Vagina (tissue), 2 donors: ENCODE measurements around the gene RICTOR. TPM values are rescaled to one million over a fixed set of nuclear protein-coding genes. Genes with fewer than 3 reads are reported as not detected.

Source experiments
- DNase-seq, 2 donors: peaks; one replicate each; pipeline ENCODE4 v3.0.0-alpha.2; 2017; ENCODE audit errors: extremely low spot score in 2 of 2
- H3K27ac ChIP-seq: fragments of 200-600 bp; sonication (generic); one replicate; pipeline ENCODE4 v1.5.1; 2019
- H3K27me3 ChIP-seq: fragments of 200-600 bp; sonication (generic); one replicate; pipeline ENCODE4 v1.5.1; 2019
- H3K36me3 ChIP-seq, 2 donors: fragments of 200-600 bp; sonication (generic); one replicate each; pipeline ENCODE4 v1.5.1; 2017 to 2019
- H3K4me1 ChIP-seq: fragments of 200-600 bp; sonication (generic); one replicate; pipeline ENCODE4 v1.5.1; 2019
- H3K4me3 ChIP-seq, 2 donors: fragments of 200-600 bp; sonication (generic); 1 replicate in 1 of 2; 2 replicates in 1 of 2; pipeline ENCODE4 v1.5.1; 2016 to 2019
- H3K9me3 ChIP-seq: fragments of 200-600 bp; sonication (generic); one replicate; pipeline ENCODE4 v1.5.1; 2019
- CTCF ChIP-seq, 3 experiments: fragments of 450-650 bp in 2 of 3; fragments of 200-600 bp in 1 of 3; sonication (generic) in 1 of 3; IDR thresholded peaks; one replicate each; pipeline ENCODE4 v1.5.1; 2017 to 2019; ENCODE audit warnings: antibody characterized with exemption in 3 of 3, mild to moderate bottlenecking in 2 of 3, moderate library complexity in 2 of 3
- POLR2A ChIP-seq, 2 donors: fragments of 450-650 bp; IDR thresholded peaks; one replicate each; pipeline ENCODE4 v1.6.1; 2017; ENCODE audit warnings: antibody characterized with exemption in 2 of 2, mild to moderate bottlenecking in 2 of 2, moderate library complexity in 2 of 2
- POLR2AphosphoS5 ChIP-seq, 2 donors: sonication (generic); formaldehyde crosslinking; IDR thresholded peaks; one replicate each; pipeline ENCODE4 v1.9.0; 2017; ENCODE audit warnings: antibody characterized with exemption in 2 of 2, mild to moderate bottlenecking in 2 of 2, low read depth in 1 of 2; ENCODE audit not compliant: insufficient read depth in 1 of 2
- intact Hi-C: fragments of 100-400 bp; cut with DNase I; formaldehyde crosslinking; loops from one replicate; pipeline ENCODE4 v1.15.1; 2023
- total RNA-seq: library from RNA; depleted of rRNA; stranded (reverse); fragments of >200 nt; gene quantifications from one replicate; pipeline ENCODE4 v1.2.3, GENCODE V29; 2016

The RICTOR gene
- total RNA-seq, 1 donor from 2014 or later = 39.3 TPM

- TF ChIP-seq POLR2A (IDR thresholded peaks at IDR 0.05) (no peak), CTCF (IDR thresholded peaks at IDR 0.05) (no peak)
- H3K9me3 ChIP-seq = no peaks in the 10 kb centered on the region
- no peaks in the 10 kb centered on the region for H3K4me1 ChIP-seq
- H3K27me3 ChIP-seq = no peaks in the 10 kb centered on the region
- intact Hi-C loops = no loop called here
- H3K36me3 ChIP-seq = no peaks in the 10 kb centered on the region
- DNase-seq = no peak
- H3K27ac ChIP-seq = no peak overlapping the region
- H3K4me3 ChIP-seq = no peak overlapping the region
These were observed 45.3 kb upstream of the RICTOR start for GRCh38 chr5:39119404-39120051.

- Histone ChIP-seq H3K36me3 (no peaks in the 10 kb centered on the region), H3K4me1 (no peaks in the 10 kb centered on the region), H3K9me3 (no peaks in the 10 kb centered on the region), H3K27me3 (no peaks in the 10 kb centered on the region), H3K4me3 (no peak overlapping the region), H3K27ac (no peak overlapping the region)
- TF ChIP-seq POLR2A (IDR thresholded peaks at IDR 0.05) (no peak), CTCF (IDR thresholded peaks at IDR 0.05) (no peak), POLR2AphosphoS5 (IDR thresholded peaks at IDR 0.05; ENCODE audit: insufficient read depth in 1 of 2, low read depth in 1 of 2) (no peak)
- intact Hi-C loops = no loop called here
- no peak for DNase-seq
These were observed 44.4 kb upstream of the RICTOR start for GRCh38 chr5:39118638-39119037.

- intact Hi-C loops = no loop called here
- DNase-seq = no peak
- Histone ChIP-seq H3K36me3 (no peaks in the 10 kb centered on the region), H3K27me3 (no peaks in the 10 kb centered on the region), H3K27ac (no peak overlapping the region), H3K4me1 (no peaks in the 10 kb centered on the region), H3K9me3 (no peaks in the 10 kb centered on the region), H3K4me3 (no peak overlapping the region)
- TF ChIP-seq POLR2A (IDR thresholded peaks at IDR 0.05) (no peak), CTCF (IDR thresholded peaks at IDR 0.05) (no peak), POLR2AphosphoS5 (IDR thresholded peaks at IDR 0.05; ENCODE audit: insufficient read depth in 1 of 2, low read depth in 1 of 2) (no peak)
These were observed 43.2 kb upstream of the RICTOR start for GRCh38 chr5:39117401-39117800.

GRCh38 chr5:39116344-39117170 is 42.4 kb upstream of the RICTOR start:
- Histone ChIP-seq H3K4me3 (no peak overlapping the region), H3K36me3 (no peaks in the 10 kb centered on the region), H3K9me3 (no peaks in the 10 kb centered on the region), H3K4me1 (no peaks in the 10 kb centered on the region), H3K27me3 (no peaks in the 10 kb centered on the region), H3K27ac (no peak overlapping the region)
- TF ChIP-seq POLR2AphosphoS5 (IDR thresholded peaks at IDR 0.05; ENCODE audit: insufficient read depth in 1 of 2, low read depth in 1 of 2) (no peak), POLR2A (IDR thresholded peaks at IDR 0.05) (no peak), CTCF (IDR thresholded peaks at IDR 0.05) (no peak)
- DNase-seq = no peak
- intact Hi-C loops = no loop called here
